HepG2 (cell line): ENCODE measurements around the gene DAAM2. TPM values are rescaled to one million over a fixed set of nuclear protein-coding genes. Genes with fewer than 3 reads are reported as not detected.

Experiments
- ATAC-seq: fragments of 200-7000 bp; cut with Tn5 transposase; 3 replicates; pipeline ENCODE4 v1.9.1; 2020; ENCODE audit warnings: mild to moderate bottlenecking, moderate library complexity
- BruUV-seq: library from RNA; stranded (reverse); fragments of 400-500 nt; replicated peaks from 2 replicates; lab custom pipeline; 2021; lab: Mats Ljungman, UMichigan
- CTCF ChIA-PET: fragments of 300-600 bp; formaldehyde crosslinking; extraction: SDS; loops from one replicate; lab custom pipeline; 2021; ENCODE audit warnings: low total read pairs, inconsistent platforms, low intra/inter-chr PET ratio; lab: Yijun Ruan, JAX
- POLR2A ChIA-PET: fragments of 350-600 bp; sonication (Branson Sonifier 250); formaldehyde crosslinking; loops from one replicate; lab custom pipeline; 2020; ENCODE audit warnings: antibody characterized with exemption, inconsistent platforms; lab: Yijun Ruan, JAX
- DNase-seq: peaks from one replicate; pipeline ENCODE4 v3.0.0-alpha.2; 2015; ENCODE audit warnings: low spot score
- FAIRE-seq: peaks from 3 replicates; lab custom pipeline; 2011; peaks lifted over from hg19 to GRCh38; lab: Jason Lieb, UNC
- H2AFZ ChIP-seq: one replicate; pipeline ENCODE4 v1.6.1; 2011; ENCODE audit warnings: low read length, inconsistent platforms
- H3K27ac ChIP-seq: fragments of 300-600 bp; 3 replicates; pipeline ENCODE4 v1.8.0; 2011; ENCODE audit warnings: mixed run types, mild to moderate bottlenecking, mixed read lengths, low read length, inconsistent platforms; ENCODE audit not compliant: insufficient read depth; ENCODE audit errors: extremely low read length
- H3K27me3 ChIP-seq, 2 experiments: fragments of 200-600 bp in 1 of 2; 2 replicates in 1 of 2; 3 replicates in 1 of 2; pipeline versions ENCODE4 v1.6.0 to v1.8.0; 2011; ENCODE audit warnings: low read length in 2 of 2, mild to moderate bottlenecking in 2 of 2, moderate library complexity in 2 of 2, inconsistent platforms in 1 of 2; ENCODE audit not compliant: insufficient read depth in 2 of 2, control insufficient read depth in 1 of 2
- H3K36me3 ChIP-seq, 2 experiments: fragments of 200-600 bp in 1 of 2; replicated peaks in 1 of 2; 2 replicates in 1 of 2; 3 replicates in 1 of 2; pipeline versions ENCODE4 v1.5.1 to v1.8.0; 2011; ENCODE audit warnings: low read length in 2 of 2, inconsistent platforms in 1 of 2; ENCODE audit not compliant: insufficient read depth in 2 of 2, control insufficient read depth in 1 of 2
- H3K4me1 ChIP-seq: 2 replicates; pipeline ENCODE4 v1.5.1; 2012; ENCODE audit warnings: low read length, inconsistent platforms; ENCODE audit not compliant: insufficient read depth
- H3K4me2 ChIP-seq: 2 replicates; pipeline ENCODE4 v1.6.0; 2011; ENCODE audit warnings: low read depth, low read length, inconsistent platforms
- H3K4me3 ChIP-seq, 3 experiments: fragments of 200-600 bp in 1 of 3; sonication (generic), shearing (Covaris generic) in 1 of 3; replicated peaks in 1 of 3; 2 replicates each; pipeline ENCODE4 v1.5.1; 2011 to 2016; ENCODE audit warnings: low read length in 3 of 3, inconsistent platforms in 2 of 3, low read depth in 2 of 3, mild to moderate bottlenecking in 2 of 3, control low read depth in 1 of 3, mixed read lengths in 1 of 3; ENCODE audit not compliant: insufficient read depth in 1 of 3
- H3K79me2 ChIP-seq: one replicate; pipeline ENCODE4 v1.6.1; 2011; ENCODE audit warnings: low read length, inconsistent platforms; ENCODE audit not compliant: insufficient read depth
- H3K9ac ChIP-seq: 2 replicates; pipeline ENCODE4 v1.6.0; 2011; ENCODE audit warnings: mild to moderate bottlenecking, low read depth, low read length, inconsistent platforms; ENCODE audit not compliant: insufficient read depth
- H3K9me3 ChIP-seq: 2 replicates; pipeline ENCODE4 v1.5.1; 2012; ENCODE audit warnings: mild to moderate bottlenecking, low read length
- H4K20me1 ChIP-seq: 2 replicates; pipeline ENCODE4 v1.6.0; 2011; ENCODE audit warnings: inconsistent platforms, mild to moderate bottlenecking, low read length, moderate library complexity; ENCODE audit not compliant: insufficient read depth
- CHD4 ChIP-seq: fragments of 200-600 bp; sonication (generic); IDR thresholded peaks from 2 replicates; pipeline ENCODE4 v1.7.0; 2017; ENCODE audit warnings: mild to moderate bottlenecking, low read length, borderline replicate concordance
- GTF2F1 ChIP-seq: fragments of 150-350 bp; IDR thresholded peaks from 2 replicates; pipeline ENCODE4 v1.6.1; 2014; ENCODE audit warnings: low read length
- NCOA1 ChIP-seq: sonication (generic); formaldehyde crosslinking; IDR thresholded peaks from 2 replicates; pipeline ENCODE4 v1.9.0; 2021; ENCODE audit warnings: missing genetic modification reagents
- NFATC3 ChIP-seq: sonication (generic); formaldehyde crosslinking; IDR thresholded peaks from 2 replicates; pipeline ENCODE4 v1.5.1; 2020; ENCODE audit warnings: mild to moderate bottlenecking, missing genetic modification reagents
- SAP130 ChIP-seq: IDR thresholded peaks from 2 replicates; pipeline ENCODE4 v1.6.1; 2016; ENCODE audit warnings: low read depth
- SMYD3 ChIP-seq: sonication (generic); formaldehyde crosslinking; IDR thresholded peaks from 2 replicates; pipeline ENCODE4 v1.8.1; 2023; ENCODE audit warnings: mild to moderate bottlenecking, missing genetic modification reagents
- SNRNP70 ChIP-seq: fragments of 200-400 bp; formaldehyde crosslinking; IDR thresholded peaks from 2 replicates; pipeline ENCODE4 v1.6.1; 2017; ENCODE audit warnings: mild to moderate bottlenecking, low read depth, low read length, moderate library complexity
- SRF ChIP-seq: IDR thresholded peaks from 2 replicates; pipeline ENCODE4 v1.6.1; 2011; ENCODE audit warnings: mild to moderate bottlenecking, low read depth, low read length, moderate library complexity
- ZEB1 ChIP-seq: IDR thresholded peaks from 2 replicates; pipeline ENCODE4 v1.6.1; 2012; ENCODE audit warnings: mild to moderate bottlenecking, low read depth, inconsistent platforms; ENCODE audit not compliant: insufficient replicate concordance
- ZNF230 ChIP-seq: sonication (generic); formaldehyde crosslinking; IDR thresholded peaks from 2 replicates; pipeline ENCODE4 v1.4.0; 2020; ENCODE audit warnings: mild to moderate bottlenecking, missing genetic modification reagents
- ZNF747 ChIP-seq: sonication (generic); formaldehyde crosslinking; IDR thresholded peaks from 2 replicates; pipeline ENCODE4 v1.8.1; 2023; ENCODE audit warnings: missing genetic modification reagents, mild to moderate bottlenecking, borderline replicate concordance
- WGBS: methylation state at CpG from one replicate; pipeline ENCODE4 v1.1.6; 2017; ENCODE audit warnings: low lambda C conversion rate; 5-methylcytosine and 5-hydroxymethylcytosine counted together
- in situ Hi-C: cut with HindIII; loops from 2 replicates; pipeline ENCODE4 v1.10.0; 2017; ENCODE audit warnings: low pct_unique_long_range_greater_than_20kb; ENCODE audit not compliant: extremely low pct_ligation_motif_present
- intact Hi-C: fragments of 100-400 bp; cut with micrococcal nuclease; formaldehyde crosslinking; loops from one replicate; pipeline ENCODE4 v1.10.0; 2022; ENCODE audit not compliant: unreplicated experiment
- polyA plus RNA-seq, 8 experiments: library from polyadenylated mRNA; depleted of rRNA in 3 of 8; stranded (reverse) in 7 of 8; unstranded in 1 of 8; fragments of >200 nt; fragmentation: Illumina TruSeq in 4 of 8; extraction: Trizol in 4 of 8; gene quantifications; 2 replicates each; pipeline versions ENCODE4 v1.2.1 to v1.2.3, GENCODE V29; 2011 to 2016; ENCODE audit warnings: low read depth in 4 of 8, missing spikeins in 1 of 8, mixed read lengths in 1 of 8; ENCODE audit not compliant: insufficient read depth in 1 of 8
- total RNA-seq, 5 experiments: library from RNA; depleted of rRNA; stranded (reverse); fragments of >200 nt; fragmentation: Illumina TruSeq; extraction: Trizol; gene quantifications; 2 replicates each; pipeline ENCODE4 v1.2.3, GENCODE V29; 2016; ENCODE audit warnings: low read depth in 1 of 5
- TF ChIP-seq, protein P1 (sequence below): sonication (generic); formaldehyde crosslinking; IDR thresholded peaks from 2 replicates; pipeline ENCODE4 v1.4.0; 2020; ENCODE audit warnings: low read depth, missing genetic modification reagents
- TF ChIP-seq, protein P2 (sequence below): sonication (generic); formaldehyde crosslinking; conservative IDR thresholded peaks from 2 replicates; pipeline ENCODE4 v1.5.0; 2020; ENCODE audit warnings: missing genetic modification reagents
- TF ChIP-seq, protein P3 (sequence below): sonication (generic); formaldehyde crosslinking; IDR thresholded peaks from 2 replicates; pipeline ENCODE4 v1.9.0; 2021; ENCODE audit warnings: mild to moderate bottlenecking, missing genetic modification reagents

DAAM2 gene
- total and polyA plus RNA-seq, 2 of the 13 experiments (the other 11 are each of a cell fraction or from before 2014, with no cell fraction given) = 0.01 TPM; not detected in 1

DNA sequence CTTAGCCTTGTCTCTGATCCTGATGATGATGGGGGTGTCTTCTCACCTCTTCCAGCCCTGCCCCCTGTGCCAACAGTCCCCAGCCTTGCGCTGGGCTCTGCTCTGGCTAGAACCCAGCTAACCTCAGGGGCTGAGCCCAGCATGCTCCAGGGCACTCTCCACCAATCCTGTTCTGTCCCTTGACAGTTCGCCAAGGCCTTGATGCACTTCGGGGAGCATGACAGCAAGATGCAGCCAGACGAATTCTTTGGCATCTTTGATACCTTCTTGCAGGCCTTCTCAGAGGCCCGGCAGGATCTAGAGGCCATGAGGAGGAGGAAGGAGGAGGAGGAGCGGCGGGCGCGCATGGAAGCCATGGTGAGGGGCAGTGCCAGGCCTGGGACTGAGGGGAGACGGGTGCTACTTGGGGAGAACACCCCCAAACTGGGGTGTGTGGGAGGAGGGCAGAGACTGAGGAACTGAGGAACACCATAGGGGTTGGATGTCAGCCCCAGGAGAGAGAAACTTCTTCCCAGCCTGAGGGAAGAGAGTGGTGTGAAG lies 109.0 kb downstream of the DAAM2 start:
- H2AFZ ChIP-seq = no peak overlapping the region
- H3K36me3 ChIP-seq = no peaks in the 10 kb centered on the region
- BruUV-seq = no TSS peak
- no peaks in the 10 kb centered on the region for H3K9me3 ChIP-seq
- in situ Hi-C loops (no loop called here), intact Hi-C loops (no loop called here)
- FAIRE-seq (no peak), DNase-seq (no peak), ATAC-seq (no peak)
- WGBS = 59% methylated on average over 10 of the region's 10 CpGs
- H3K4me2 ChIP-seq = no peak overlapping the region
- no peak overlapping the region for H3K4me3 ChIP-seq
- no peaks in the 10 kb centered on the region for H3K79me2 ChIP-seq
- no peaks in the 10 kb centered on the region; a peak in 1 of 5 replicates for H3K27me3 ChIP-seq
- ChIA-PET POLR2A (no interaction called here), CTCF (no interaction called here)
- H4K20me1 ChIP-seq = no peaks in the 10 kb centered on the region
- H3K27ac ChIP-seq = no peak overlapping the region
- no peaks in the 10 kb centered on the region for H3K4me1 ChIP-seq
- H3K9ac ChIP-seq = no peak overlapping the region
- no peak for TF ChIP-seq SAP130 (CRISPR knock-in tag)
- no peak for TF ChIP-seq ZNF230 (CRISPR knock-in tag)
- no peak for TF ChIP-seq GTF2F1
- TF ChIP-seq, protein P1, sequence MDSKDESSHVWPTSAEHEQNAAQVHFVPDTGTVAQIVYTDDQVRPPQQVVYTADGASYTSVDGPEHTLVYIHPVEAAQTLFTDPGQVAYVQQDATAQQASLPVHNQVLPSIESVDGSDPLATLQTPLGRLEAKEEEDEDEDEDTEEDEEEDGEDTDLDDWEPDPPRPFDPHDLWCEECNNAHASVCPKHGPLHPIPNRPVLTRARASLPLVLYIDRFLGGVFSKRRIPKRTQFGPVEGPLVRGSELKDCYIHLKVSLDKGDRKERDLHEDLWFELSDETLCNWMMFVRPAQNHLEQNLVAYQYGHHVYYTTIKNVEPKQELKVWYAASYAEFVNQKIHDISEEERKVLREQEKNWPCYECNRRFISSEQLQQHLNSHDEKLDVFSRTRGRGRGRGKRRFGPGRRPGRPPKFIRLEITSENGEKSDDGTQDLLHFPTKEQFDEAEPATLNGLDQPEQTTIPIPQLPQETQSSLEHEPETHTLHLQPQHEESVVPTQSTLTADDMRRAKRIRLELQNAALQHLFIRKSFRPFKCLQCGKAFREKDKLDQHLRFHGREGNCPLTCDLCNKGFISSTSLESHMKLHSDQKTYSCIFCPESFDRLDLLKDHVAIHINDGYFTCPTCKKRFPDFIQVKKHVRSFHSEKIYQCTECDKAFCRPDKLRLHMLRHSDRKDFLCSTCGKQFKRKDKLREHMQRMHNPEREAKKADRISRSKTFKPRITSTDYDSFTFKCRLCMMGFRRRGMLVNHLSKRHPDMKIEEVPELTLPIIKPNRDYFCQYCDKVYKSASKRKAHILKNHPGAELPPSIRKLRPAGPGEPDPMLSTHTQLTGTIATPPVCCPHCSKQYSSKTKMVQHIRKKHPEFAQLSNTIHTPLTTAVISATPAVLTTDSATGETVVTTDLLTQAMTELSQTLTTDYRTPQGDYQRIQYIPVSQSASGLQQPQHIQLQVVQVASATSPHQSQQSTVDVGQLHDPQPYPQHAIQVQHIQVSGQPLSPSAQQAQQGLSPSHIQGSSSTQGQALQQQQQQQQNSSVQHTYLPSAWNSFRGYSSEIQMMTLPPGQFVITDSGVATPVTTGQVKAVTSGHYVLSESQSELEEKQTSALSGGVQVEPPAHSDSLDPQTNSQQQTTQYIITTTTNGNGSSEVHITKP = no peak
- no peak for TF ChIP-seq ZEB1
- TF ChIP-seq, protein P2, sequence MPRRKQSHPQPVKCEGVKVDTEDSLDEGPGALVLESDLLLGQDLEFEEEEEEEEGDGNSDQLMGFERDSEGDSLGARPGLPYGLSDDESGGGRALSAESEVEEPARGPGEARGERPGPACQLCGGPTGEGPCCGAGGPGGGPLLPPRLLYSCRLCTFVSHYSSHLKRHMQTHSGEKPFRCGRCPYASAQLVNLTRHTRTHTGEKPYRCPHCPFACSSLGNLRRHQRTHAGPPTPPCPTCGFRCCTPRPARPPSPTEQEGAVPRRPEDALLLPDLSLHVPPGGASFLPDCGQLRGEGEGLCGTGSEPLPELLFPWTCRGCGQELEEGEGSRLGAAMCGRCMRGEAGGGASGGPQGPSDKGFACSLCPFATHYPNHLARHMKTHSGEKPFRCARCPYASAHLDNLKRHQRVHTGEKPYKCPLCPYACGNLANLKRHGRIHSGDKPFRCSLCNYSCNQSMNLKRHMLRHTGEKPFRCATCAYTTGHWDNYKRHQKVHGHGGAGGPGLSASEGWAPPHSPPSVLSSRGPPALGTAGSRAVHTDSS = no peak
- no peak for TF ChIP-seq SRF
- no peak for TF ChIP-seq ZNF747
- TF ChIP-seq, protein P3, sequence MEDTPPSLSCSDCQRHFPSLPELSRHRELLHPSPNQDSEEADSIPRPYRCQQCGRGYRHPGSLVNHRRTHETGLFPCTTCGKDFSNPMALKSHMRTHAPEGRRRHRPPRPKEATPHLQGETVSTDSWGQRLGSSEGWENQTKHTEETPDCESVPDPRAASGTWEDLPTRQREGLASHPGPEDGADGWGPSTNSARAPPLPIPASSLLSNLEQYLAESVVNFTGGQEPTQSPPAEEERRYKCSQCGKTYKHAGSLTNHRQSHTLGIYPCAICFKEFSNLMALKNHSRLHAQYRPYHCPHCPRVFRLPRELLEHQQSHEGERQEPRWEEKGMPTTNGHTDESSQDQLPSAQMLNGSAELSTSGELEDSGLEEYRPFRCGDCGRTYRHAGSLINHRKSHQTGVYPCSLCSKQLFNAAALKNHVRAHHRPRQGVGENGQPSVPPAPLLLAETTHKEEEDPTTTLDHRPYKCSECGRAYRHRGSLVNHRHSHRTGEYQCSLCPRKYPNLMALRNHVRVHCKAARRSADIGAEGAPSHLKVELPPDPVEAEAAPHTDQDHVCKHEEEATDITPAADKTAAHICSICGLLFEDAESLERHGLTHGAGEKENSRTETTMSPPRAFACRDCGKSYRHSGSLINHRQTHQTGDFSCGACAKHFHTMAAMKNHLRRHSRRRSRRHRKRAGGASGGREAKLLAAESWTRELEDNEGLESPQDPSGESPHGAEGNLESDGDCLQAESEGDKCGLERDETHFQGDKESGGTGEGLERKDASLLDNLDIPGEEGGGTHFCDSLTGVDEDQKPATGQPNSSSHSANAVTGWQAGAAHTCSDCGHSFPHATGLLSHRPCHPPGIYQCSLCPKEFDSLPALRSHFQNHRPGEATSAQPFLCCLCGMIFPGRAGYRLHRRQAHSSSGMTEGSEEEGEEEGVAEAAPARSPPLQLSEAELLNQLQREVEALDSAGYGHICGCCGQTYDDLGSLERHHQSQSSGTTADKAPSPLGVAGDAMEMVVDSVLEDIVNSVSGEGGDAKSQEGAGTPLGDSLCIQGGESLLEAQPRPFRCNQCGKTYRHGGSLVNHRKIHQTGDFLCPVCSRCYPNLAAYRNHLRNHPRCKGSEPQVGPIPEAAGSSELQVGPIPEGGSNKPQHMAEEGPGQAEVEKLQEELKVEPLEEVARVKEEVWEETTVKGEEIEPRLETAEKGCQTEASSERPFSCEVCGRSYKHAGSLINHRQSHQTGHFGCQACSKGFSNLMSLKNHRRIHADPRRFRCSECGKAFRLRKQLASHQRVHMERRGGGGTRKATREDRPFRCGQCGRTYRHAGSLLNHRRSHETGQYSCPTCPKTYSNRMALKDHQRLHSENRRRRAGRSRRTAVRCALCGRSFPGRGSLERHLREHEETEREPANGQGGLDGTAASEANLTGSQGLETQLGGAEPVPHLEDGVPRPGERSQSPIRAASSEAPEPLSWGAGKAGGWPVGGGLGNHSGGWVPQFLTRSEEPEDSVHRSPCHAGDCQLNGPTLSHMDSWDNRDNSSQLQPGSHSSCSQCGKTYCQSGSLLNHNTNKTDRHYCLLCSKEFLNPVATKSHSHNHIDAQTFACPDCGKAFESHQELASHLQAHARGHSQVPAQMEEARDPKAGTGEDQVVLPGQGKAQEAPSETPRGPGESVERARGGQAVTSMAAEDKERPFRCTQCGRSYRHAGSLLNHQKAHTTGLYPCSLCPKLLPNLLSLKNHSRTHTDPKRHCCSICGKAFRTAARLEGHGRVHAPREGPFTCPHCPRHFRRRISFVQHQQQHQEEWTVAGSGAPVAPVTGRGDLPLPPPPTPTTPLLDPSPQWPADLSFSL (CRISPR knock-in tag) = no peak
- no peak for TF ChIP-seq CHD4
- no peak for TF ChIP-seq NCOA1 (CRISPR knock-in tag)
- TF ChIP-seq SNRNP70 = no peak
- TF ChIP-seq SMYD3 = no peak
- no peak for TF ChIP-seq NFATC3 (CRISPR knock-in tag)
